HG02970 (cell line): ENCODE results near the gene PPP6R1.

Experiments
- ATAC-seq: cut with Tn5 transposase; IDR thresholded peaks from one replicate; pipeline ENCODE4 v1.9.1; 2021; ENCODE audit warnings: mild to moderate bottlenecking, moderate library complexity, moderate number of reproducible peaks; ENCODE audit not compliant: unreplicated experiment, low FRiP score

Gene PPP6R1

DNA sequence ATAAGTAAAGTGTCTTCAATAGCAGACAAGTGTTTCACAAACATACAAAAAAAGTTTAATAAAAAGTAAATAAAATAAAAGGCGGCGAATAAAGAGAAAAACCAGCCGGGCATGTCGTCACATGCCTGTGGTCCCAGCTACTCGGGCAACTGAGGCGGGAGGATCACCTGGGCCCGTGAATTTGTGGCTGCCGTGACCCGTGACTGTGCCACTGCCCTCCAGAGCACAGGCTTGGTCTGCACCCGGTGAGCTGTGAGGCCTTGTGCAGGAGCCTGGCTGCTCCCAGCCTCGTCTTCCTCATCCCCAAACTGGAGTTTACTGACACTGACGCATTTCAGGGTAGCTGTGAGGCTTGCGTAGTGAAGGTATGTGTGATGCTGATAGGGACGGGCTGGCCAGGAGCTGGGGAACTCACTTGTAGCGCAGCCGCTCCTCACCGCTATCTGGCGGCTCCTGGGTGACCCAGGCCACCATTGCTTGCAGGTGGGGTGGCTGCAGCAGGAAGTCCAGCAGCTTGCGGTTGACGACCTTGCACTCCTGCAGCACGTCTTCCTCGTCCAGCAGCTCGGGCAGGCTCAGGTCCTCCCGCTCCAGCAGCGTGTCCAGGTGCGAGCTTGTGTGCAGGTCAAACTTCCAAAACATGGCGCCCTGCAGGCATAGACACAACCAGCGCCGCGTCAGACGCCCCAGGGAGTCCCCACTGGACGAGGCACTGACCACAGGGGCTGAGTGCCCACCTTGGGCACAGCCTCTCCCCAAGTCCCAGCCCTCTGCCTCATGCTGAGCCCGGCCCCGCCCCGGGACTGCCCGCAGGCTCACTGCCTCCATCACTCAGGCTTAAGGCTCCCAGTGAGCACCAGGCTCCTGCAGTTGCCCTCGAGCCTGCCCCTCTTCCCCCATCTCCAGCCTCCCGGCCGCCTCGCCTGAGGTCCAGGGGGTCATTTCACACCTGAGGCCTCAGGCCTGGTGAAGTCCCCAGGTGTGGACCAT is 12.1 kb downstream of the PPP6R1 start:
- no peak for ATAC-seq

DNA sequence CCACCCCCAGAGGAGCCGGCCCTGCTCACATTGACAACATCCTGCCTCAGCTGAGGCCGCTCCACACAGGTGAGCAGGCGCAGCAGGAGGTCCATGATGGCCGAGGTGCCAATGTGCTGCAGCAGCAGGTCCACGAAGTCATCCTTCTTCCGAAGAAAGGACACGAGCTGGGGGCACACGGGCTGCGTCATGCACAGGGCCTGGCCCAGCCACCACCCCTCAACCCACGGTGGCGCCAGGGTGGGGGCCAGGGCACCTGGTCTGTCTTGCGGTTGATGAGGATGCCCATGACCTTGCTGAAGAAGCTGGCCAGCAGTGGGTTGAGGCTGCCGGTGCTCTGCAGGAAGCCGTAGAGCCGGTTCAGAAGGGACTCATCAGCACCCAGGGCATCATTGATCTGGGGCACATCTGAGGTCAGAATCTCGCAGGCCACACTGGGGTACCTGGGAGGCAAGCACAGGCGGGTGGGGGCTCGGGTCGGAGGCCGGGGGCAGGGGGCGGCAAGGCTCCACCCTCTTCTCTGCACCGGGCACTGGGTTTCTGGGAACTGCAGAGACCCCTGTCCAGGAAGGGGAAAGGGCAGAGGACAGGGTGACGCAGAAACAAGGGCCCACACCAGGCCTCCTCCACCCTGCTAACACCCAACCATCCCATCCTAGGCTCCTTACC is 13.4 kb downstream of the PPP6R1 start:
- ATAC-seq: no peak

DNA sequence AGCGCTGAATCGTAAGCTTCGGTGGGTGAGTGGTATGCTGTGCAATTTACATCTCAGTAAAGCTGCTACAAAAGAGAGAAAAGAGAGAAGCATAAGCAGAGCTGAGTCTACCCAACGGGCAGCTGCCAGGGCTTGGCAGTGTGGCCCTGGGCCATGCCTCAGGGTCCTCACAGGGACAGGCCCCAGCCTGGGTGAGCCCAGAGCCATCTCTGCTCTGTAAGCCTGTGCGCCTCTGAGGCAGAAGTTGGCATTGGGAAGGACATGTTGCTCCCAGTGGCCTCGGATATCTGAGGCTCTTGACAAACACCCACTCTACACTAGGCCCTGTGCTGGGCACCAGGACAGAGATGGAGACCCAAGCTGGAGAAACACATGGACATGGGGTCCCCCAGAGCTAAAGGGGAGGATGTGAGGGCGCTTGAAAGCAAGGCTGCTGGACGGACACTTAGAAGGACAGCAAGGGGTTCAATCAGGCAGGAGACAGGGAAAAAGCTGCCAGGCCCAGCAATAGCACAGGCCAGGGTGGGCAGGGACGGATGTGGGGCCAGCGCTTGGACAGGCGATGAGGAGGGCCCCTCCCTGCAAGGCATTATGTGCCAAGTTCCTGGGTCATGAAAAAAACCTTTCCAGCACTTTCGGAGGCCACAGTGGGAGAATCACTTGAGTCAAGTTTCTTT is 14.7 kb downstream of the PPP6R1 start:
- no peak for ATAC-seq

DNA sequence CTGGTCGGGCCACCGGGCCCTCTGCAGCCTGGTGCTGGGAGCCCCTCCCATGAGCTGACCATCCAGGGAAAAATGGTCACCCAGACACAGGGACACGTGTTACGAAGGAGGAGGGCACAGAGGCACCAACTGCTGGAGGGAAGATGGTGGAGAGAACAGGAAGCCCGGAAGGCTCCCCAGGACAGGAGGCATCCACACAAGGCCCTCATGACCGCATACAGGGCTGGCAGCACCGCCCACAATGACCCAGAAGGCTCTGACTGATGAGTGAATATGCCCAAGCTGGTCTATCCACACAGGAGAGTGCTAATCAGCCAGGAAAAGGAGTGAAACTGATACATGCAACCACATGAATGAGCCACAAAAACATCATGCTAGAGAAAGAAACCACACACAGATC is 16.3 kb downstream of the PPP6R1 start:
- ATAC-seq: no peak

GRCh38 chr19:55241935-55242464 is 16.8 kb downstream of the PPP6R1 start:
- ATAC-seq: no peak

DNA sequence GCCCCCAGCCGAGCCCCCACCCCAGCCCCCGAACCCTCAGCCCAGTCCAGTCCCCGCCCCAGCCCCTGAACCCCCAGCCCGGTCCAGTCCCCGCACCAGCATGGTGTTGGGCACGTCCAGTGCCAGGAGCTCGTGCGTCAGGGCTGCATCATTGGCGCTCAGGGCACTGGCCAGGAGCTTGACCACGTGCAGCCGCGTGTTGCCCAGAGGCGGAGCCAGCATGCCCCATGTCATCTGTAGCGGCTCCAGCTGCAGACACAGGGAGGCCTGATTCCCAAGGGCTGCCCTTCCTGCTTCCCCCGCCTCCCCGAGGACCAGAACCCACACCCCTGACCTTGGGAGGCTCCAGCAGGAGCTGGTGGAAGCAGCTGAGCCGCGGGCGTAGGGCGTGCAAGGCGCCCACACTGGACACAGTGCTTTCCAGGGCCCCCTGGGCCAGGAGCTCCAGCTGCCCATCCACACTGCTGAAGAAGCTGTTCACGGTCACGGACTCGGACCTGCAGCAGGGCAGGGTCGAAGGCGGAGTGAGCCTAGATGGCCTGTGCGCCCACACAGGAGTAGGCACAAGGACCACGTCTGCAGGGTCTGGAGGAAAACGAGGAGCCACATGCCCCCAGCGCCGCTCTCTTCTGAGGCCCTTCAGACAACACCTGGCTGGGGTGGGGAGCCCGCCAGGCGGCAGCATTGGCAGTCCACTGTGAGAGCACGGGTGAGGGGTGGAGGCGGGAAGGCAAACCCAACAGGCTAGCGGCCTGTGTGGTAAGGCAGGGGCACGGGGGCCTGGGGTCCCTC is 17.5 kb downstream of the PPP6R1 start:
- ATAC-seq: no peak

GRCh38 chr19:55240713-55241020 is 18.1 kb downstream of the PPP6R1 start:
- ATAC-seq: no peak

- no peak for ATAC-seq
These were observed 19.8 kb downstream of the PPP6R1 start for GRCh38 chr19:55239004-55239403.

- ATAC-seq: no peak
These were observed 20.8 kb downstream of the PPP6R1 start for GRCh38 chr19:55238030-55238429.

DNA sequence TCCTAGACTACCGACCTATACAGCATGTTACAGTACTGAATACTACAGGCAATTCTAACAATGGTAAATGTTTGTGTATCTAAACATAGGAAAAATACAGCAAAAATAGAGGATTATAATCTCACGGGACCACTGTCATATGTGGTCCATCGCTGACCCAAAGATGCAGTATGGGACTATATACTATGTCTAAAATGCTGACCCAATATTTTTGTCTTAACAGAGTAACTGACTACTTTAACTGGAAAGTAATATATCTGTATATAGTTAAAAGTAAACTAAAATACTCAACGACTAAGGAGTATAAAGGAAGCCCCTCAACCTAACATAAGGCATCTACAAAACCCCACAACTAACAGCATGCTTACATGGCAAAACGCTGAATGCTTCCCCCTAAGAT is 25.8 kb downstream of the PPP6R1 start:
- no peak for ATAC-seq

- ATAC-seq: no peak
These were observed 26.6 kb downstream of the PPP6R1 start for GRCh38 chr19:55232286-55232602.

- no peak for ATAC-seq
These were observed 27.2 kb downstream of the PPP6R1 start for GRCh38 chr19:55231391-55232285.

DNA sequence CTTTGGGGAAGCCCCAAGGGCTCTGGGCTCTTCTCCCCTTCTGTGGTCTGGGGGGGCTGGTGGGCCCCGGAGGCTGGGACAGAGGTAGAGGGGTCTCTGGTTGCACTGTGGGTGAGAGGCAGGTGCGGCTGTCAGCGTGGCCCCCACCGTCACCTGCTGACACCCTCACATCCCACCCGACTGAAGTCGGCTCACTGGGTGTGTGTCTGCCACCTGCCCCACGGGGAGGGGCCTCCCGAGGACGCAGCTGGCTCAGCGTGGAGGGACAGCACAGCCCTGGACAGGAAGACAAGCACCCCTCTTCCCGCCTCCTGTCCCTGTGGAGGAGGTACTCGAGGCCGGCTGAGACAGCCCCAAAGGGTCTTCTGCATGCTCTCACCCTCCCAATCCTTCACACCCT is 28.0 kb downstream of the PPP6R1 start:
- ATAC-seq: no peak

DNA sequence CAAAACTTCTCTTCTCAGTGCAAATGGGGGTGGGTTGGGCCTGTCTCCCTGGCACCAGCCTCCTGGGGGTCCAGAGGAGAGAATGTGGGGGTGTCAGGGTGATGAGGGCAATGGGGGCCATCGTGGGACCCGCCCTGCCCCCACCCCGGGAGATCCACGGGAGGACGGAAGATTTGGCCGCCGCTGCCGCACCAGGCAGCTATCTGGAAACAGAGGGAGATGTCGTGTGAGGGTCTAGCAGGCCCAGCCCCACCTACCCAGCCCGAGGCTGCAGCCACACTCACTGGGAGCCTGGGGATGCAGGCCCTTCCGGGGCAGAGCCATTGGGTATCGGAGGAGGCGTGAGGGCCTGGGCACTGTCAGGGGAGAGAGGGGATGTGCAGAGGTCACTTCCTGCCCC is 28.5 kb downstream of the PPP6R1 start:
- no peak for ATAC-seq

DNA sequence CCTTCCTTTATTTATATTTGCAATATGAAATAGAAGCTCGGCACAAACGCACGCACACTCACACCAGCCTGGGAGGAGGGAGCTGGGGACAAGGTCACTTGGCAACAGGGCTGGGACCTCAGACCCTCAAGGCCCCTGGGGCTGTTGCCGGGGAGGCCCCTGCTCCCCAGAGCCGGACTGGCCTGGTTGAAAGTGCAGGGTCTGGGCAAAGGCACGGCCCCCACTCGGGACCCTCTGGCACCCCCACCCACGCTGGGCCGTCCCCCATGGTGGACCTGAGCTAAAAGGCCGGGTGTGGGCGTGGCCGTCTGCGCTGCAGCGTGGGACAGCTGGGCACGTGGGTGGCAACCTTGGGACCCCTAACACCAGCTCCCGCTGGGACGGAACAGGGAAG is 29.0 kb downstream of the PPP6R1 start:
- no peak for ATAC-seq

DNA sequence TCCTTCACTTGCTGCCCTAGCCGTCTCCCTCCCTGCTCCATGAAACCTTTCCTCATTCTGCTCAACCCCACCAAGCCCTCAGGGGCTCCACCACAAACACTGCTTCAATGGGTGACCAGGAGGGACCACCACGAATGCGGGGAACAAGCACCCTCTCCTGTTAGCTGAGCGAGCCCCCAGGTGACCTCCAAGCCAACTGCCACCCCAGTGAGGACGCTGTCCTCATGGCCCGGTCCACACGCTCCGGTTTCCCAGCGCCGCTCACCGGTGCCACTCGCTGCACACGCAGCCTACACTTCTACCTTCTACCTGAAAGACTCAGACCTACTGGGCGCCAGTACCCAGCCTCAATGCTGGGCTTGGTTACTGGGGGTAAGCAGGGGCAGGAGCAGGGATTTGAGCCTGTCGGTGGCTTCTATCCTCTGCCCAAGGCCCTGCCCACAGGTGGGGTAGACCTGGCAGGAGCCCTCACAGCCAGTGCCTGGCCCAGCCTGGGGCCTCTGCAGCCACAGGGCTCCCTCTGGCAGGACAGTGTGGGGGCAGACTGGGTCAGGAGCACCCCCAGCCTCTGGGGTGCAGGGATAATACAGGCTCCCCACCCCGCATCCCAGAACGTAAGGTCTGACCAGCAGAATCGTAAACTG is 29.6 kb downstream of the PPP6R1 start:
- no peak for ATAC-seq

DNA sequence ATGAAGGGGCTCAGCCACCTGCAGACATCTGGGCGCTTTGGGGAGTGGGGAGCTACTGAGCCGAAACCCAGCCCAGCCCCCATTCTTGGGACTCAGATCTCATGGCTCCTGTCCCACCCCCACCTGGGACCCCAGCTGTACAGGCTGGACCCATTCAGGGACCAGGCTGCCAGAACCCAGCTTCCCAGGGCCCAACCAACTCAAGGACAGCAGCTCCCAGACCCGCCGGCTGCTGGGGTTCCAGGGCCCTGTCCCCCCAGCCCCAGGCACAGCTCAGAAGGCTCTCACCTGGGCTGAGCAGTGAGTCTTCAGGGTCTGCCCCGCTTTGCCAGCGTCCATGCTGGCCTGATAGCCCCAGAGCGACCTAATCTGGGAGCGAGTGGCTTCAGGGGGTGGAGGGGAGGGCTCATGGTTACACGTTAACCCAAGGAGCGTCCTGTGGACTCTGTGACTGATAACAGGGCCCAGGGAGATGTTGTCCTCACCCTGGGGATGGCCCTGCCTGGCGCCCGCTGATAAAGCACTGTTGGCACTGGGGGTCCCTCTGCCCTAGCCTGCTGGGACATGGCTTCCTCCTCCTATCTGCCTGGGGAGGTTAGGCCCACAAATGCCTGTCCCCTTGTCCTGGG is 30.3 kb downstream of the PPP6R1 start, which contains the start of gene TMEM86B:
Gene TMEM86B (minus strand): TSS at position 361 of the 629 bp plus-strand sequence. CDS start 22 bp downstream, at position 339.
- no peak for ATAC-seq

GRCh38 chr19:55228015-55228391 is 30.8 kb downstream of the PPP6R1 start:
- no peak for ATAC-seq
